Activated CD4-positive, CD25-positive, alpha-beta regulatory T cell treated with anti-CD3 and anti-CD28 coated beads, Interleukin-2, amount 50 U/mL, for 16 hours (primary cell): Measurements from ENCODE around the gene SLC45A3.

Experiments
- DNase-seq: peaks from one replicate; pipeline ENCODE4 v3.0.0-alpha.2; 2020; ENCODE audit warnings: low read depth, low spot score

Gene SLC45A3

DNA sequence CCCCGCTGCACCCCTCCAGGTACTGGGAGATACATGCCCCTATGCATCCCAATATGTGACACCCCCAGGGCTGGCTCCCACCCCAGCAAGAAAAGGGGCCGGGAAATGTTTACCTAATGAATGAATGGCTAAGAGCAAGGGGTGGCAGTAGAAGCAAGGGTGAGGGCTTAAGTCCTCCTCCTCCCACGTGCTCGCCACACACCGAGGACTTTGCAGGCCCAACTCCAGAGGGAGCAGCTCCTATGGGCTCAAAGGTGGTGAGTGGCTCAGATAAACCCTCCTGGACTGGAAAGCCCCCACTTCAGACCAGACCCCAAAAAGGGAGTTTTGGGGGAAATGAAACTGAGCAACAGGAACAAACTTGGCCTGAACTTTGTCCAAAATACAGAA lies 11.4 kb downstream of the SLC45A3 start:
- DNase-seq = no peak

DNA sequence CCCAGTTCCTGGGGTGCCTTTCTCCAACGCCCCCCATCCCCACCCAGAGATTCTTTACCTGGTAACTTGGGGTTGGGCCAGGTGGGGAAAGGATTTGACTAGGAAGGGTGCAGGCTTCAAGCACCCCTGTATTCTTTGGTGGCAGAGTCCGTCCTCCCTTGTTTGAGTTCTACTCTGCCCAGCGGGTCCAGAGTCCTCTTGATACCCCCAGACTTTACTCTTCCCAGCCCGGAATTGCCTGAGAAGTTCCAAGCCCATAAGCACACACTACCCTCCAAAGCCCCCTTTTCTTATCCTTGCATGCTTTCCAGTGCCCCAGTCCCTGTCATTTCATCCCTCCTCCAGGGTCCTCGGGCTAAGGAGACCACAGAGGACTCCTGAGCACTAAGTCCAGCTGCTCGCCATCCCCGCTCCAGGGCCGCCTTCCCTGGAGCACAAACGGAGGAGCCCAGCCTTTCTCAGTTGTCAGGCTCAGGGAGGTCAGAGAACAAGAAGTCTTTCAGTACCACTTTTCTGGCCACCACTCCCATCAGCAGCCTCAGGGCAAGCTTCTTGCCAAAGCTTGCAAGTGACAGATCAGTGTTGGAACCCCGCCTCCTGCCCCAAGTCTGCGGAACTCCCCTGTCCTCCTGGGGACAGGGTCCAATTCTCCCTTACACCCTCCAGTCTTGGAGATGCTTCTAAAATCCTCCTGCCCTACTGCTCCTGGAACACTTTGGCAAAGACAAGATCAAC lies 12.2 kb downstream of the SLC45A3 start:
- DNase-seq = no peak

DNA sequence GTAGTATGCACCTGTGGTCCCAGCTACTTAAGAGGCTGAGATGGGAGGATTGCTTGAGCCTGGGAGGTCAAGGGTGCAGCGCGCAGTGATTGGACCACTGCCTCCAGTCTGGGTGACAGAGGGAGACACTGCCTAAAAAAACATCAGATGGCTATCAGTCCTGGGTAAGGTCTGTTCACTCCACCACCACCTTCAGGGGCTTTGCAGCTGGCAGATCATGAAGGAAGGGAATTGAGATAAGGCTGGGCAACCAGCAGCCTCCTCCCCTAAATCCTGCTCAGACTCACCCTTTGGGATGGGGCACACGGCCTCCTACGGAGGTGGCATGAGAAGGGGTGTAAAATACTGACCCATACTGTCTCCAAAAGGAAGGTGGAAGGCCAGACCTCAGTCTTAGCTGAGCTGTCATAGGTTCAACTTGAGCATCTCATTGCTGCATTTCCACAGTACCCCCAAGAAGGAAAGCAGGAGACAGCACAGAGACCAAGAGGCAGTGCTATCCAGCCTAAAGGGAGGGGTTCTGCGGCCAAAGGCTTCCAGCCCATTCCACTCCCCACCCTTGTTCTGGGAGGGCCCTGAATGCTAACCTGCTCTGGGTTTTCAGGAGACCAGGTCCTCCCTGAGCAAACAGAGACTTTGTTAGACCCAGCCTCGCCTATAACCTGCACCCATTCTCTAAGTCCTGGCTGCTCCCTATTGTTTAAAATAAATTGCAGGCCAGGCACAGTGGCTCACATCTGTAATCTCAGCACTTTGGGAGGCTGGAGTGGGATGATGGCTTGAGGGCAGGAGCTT lies 13.7 kb downstream of the SLC45A3 start:
- DNase-seq = no peak

DNA sequence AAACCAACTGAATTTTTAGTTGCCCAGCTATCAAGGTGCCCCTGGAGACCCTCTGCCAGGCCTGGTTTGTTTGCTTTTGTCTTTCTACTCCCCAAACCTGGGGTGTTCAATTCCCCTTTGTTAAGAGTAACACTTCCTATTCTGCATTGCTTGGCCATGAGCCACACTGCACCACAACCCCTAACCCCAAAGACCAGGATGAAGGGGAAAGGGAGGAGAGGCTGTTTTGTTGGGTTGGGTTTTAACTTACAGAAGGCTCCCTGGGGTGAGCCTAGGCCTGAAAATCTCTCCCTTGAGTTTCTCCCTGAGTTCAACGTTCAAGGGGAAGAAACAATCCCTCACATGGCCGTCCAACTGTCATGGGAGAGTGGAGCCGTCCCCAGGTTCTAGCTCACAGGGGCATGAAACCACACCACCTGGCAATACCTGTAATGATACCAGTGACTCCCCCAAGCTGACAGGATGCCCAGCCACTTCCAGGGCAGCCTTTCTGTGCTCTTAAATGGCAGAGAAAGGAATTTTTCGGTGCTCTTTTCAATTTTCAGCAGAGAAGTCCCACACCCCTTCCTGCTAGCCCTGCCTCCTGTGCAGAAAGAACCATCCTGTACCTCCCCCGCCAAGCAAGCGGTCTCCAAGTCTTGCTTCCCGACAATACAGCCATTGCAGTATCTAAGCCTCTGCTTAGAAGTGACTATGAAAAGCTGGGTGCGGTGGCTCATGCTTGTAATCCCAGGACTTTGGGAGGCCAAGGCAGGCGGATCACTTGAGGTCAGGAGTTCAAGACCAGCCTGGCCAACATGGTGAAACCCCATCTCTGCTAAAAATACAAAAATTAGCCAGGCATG lies 14.9 kb downstream of the SLC45A3 start:
- DNase-seq = no peak

DNA sequence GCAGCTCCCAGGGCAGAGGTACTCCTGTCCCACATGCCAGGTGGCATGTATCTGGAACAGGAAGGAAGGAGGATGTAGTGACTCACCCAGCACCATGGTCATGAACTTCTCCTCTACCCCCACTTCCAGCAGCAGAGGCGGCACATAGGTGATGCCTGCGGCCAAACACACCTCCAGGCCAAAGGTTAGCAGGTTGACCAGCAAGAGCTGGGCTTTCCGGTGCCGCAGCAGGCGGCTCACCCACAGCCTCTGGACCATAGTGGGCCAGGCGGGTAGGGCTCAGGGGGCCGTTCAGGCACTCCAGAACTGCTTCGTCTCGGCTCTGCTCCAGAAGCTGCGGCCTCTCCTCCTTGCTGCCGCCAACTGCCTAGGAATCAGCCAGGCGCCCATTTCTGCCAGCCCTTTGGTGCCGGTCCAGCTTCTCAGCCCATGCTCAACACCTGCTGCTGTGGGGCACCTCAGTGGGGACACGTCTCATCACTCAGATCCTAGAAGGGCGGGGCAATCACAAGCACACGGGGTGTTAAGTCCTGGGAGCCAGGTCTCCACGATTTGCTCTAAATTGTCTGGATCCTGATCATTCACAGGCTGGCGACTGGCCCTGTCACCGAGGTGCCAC lies 15.8 kb downstream of the SLC45A3 start:
- DNase-seq = no peak

DNA sequence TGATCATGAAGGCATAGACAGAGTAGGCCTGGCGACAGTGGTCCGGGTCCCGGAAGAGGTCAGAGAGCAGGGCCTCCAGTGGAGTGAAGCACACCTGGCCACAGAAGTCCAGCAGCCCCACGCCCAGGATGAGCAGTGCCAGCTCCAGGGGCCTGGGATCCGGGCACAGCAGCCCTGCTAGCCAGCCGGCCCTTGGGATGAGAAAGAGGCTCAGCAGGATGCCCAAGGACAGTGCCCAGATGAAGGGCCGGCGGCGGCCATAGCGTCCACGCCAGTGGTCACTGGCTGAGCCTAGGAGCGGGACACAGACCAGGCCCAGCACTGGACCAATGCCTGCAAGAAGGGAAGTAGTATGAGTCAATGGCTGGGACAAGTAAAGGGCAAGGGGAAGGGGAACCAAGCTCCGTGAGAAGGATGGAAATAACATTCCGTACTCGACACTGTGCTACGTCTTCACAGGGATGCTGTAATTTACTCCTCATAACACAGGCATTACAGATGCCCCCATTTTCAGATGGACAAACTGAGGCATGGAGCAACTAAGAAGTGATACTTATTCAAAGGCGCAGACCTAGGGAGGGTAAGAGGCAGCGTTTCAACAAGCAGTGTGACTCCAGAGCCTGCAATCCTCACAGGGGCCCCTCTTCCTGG lies 16.9 kb downstream of the SLC45A3 start:
- no peak for DNase-seq

DNA sequence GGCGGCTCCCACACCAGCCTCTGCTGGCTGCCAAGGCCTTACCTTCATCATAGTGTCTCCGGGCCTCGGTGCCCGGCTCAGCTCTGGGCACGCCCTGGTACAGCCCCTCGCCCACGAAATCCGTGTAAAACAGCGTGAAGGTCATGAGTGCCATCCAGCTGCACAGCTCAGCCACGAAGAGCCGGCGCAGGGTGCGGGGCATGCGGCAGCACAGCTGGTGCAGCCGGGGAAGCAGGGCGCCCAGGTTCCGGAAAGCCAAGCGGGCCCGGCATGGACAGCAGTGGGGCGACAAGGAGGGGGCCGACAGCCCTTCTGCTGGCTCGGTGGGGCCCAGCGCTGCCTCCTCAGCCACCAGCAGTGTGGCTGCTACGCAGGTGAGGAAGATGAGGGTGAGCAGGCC lies 17.5 kb downstream of the SLC45A3 start:
- no peak for DNase-seq

DNA sequence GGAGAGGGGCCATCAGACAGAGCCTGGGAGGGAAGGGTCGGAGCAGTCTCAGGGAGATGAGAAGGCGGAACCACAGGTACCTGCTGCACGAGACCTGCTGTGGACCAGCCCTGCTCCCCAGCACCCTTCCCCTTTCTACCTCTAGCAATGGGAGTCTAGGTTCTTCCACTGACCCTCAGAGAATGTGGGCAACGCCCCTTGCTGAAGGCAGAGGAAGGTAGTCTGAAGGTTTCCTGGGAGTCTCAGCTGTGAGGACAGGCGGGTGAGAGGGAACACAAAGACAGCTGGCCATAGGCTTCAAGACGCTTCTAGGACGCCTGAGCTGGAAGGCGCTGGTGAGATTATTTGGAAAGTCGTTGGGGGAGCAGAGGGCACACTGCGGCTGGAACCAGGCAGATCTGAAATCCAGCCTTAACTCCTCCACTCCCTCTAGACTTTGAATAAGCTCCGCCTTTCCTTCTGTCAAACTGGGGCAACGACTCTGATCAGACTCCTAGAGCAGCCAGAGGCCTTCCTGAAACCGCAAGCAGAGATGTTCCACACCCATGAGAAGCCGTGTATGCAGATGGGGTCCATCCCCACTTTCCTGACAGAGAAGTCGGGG lies 18.1 kb downstream of the SLC45A3 start:
- no peak for DNase-seq

DNA sequence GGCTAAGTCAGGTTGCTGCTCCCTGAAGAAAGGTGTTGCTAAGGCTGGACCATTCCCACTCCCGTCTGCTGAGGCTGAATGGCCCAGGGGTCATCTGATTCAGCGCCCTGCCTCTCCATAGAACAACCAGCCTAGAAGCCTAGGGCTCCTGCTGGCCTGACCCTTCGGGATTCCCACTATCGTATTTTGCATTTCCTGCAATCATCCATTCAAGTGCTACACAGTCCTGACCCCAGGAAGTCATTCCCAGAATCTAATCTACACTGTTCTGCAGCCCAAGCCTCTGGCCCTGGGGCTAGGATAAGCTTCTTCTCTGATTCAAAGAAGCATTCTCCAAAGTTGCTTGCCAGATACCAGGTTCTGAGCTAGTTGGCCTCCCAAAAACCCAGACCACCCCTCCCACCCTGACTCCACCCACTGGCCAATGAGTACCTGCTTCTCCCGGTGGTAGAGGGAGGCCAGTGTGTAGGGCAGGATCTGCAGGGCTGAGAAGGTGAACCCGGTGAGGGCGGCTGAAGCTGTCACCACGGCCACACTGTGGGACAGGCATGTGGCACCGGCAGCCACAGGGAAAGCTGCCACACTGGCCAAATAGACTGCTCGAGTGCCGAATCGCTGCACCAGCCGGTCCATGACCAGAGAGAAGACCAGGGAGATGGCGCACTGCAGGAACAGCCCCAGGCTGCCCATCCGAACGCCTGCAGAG lies 18.7 kb downstream of the SLC45A3 start:
- no peak for DNase-seq

DNA sequence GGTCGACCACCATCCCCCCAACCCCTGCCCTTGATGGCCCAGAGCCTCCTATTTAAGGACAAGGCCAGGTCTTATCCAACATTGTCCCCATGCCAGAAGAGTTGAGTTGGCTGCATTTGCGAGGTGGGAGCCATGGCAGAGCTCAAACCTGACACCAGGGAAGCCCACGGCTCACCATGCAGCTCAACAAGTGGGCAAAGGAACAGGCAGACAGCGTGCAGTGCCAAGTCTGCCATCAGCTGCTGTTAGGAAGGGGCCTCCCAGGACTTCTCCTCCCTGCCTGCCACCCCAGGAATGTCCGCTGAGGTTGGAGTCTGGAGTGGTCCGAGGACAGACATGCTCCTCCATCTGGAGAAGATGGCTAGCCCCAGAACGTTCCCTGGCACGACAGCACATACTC lies 19.9 kb downstream of the SLC45A3 start:
- no peak for DNase-seq

DNA sequence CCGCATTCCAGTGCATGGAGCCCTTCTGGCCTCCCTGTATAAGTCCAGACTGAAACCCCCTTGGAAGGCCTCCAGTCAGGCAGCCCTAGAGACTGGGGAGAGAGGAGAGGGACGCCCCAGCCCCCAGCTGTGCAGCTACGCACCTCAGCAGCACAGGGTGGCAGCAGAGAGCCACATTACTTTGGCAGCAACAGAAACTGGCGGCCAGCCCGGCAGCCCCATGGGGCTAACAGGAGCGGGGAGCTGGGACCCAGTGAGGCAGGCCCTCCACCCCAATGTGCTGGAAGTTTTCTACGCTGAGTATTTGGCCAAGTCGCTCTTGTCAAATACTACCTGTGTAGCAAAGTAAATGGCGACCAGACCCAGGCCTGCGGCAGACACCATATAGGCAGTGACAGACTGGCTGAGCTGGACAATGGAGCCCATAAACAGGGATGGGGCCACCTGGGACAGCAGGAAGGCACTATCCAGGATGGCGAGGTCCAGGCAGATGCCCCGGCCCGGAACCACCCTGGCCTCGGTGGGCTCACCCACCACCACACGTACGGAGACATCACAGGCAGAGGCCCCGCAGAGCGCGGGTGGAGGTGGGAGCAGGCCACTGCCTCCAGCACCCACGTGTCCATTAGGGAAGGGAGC lies 21.2 kb downstream of the SLC45A3 start:
- DNase-seq = peak; percentile 36

DNA sequence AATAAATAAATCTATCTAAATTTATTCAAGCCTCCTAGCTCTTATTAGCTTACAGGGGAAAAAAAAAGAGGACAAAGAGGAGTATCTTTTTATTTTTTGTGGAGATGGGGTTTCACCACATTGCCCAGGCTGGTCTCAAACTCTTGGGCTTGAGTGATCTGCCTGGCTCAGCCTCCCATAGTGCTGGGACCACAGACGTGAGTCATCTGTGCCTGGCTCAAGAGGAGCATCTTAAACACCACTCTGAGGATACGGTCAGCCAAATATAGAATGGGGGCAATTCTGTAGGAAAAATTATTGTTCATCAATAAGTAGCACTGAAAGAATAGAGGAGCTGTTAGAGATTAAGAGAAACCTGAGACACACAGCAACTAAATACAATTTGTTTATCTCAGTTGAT lies 24.1 kb downstream of the SLC45A3 start:
- no peak for DNase-seq

DNA sequence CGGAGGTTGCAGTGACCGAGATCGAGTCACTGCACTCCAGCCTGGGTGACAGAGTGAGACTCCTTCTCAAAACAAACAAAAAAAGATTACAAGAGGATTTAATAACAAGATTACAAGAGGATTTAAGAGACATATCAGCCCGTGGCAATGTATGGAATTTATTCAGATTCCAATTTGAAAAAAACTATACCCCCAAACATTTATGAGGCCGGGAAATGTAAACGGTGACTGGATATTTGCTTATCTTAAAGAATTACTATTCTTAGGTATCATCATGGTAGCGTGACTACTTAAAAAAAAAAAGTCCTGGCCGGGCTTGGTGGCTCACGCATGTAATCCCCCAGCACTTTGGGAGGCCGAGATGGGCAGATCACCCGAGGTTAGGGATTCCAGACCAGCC lies 27.3 kb downstream of the SLC45A3 start:
- DNase-seq = no peak

DNA sequence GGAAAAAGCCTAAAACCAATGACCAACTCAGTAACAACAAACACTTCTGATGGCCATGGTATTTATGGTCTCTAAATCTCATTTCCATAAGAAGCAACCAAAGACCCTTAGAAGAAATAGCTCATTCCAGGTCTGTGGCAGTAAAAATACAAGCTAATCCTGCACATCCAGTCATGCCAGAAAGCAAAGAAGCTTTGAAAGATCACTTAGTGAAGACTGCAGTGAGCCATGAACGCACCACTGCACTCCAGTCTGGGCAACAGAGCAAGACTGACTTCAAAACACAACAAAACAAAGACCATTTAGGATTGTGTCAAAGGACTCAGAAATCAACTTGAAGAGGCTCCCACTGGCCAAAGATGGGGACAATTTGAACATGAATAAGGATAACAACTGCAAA lies 30.1 kb downstream of the SLC45A3 start:
- no peak for DNase-seq

DNA sequence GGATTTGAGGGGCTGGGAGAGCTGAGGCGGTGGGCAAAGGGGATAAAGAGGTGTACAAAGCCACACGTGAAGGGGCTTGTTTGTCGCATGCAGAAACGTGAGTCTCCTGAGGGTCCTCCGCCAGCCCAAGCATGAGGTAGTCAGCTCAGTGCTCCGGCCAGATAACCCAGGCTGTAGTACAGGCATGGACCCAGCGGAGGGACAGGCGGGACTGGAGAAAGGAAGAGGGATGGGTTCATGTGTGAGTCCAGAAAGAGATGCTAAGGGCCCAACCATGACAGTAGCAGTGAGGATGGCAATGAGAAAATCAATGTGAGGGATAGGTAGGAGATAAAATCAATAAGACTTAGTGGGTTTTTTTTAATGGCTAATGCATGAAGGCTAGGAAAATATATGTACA lies 34.8 kb downstream of the SLC45A3 start:
- no peak for DNase-seq

DNA sequence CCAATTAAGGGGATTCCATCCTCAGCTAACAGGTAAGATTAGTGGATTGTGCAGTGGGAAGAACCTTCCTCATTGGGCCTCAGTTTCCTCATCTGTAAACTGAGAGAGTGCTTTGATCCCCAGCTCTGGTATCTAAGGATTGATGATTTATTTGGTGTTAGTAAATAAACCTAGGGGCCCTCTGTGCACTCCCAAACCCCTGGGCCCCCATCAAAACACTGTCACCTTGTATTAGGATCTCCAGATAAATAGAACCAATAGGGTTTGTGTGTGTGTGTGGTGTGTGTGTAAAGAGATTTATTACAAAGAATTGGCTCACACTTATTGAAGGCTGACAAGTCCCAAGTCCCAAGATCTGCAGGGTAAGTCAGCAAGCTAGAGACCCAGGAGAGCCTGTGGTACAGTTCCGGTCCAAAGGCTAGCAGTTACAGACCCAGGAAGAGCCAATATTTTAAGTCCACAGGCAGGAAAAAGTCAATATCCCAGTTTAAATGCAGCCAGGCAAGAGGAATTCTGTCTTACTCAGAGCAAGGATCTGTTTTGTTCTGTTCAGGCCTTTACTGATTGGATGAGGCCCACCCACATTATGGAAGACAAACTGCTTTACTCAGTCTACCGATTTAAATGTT lies 37.5 kb downstream of the SLC45A3 start:
- no peak for DNase-seq

DNA sequence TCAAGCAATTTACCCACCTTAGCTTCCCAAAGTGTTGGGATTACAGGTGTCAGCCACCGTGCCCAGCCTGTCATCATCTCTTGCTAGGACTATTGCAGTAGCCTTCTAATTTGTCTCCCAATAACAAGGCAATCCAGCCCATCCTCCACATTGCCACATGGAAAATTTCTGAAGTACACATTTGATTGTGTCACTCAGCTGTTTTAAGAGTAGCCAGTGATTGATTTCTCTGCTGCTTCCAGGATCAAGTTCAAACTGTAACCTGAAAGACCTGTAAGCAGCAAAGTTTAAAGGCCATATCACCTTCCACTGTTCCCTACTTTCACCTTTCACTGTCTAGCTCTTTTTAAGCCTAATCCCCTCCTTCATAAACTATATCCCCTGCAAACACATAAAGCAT lies 40.7 kb downstream of the SLC45A3 start:
- no peak for DNase-seq

DNA sequence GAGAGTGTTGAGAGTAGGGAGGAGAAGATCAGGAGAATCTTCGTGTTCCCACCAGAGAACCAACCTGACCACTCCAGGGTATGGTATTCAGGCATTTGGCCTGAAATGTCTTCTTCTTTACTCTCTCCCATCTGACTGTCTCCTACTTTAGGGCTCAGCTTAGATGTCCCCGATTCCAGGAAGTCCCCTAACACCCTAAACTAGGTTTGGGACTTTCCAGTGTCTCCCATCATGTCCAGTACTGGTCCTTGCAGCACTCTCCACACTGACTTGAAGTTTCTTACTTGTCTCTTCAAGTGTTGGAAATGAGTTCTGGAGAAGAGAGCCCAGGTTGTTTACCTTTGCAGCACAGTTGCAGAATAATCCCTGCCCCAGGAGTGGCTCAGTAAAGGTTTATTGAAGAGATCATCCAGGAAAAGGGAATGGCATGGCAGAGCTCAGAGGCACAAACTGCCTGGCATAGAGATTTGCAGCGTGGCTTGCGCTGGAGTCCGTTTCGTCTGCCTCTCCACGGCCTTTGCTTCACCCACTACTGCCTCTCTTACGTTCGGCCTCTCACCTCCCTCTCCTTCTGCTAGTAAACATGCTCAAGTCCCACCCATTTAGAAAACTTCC lies 42.3 kb downstream of the SLC45A3 start:
- no peak for DNase-seq

DNA sequence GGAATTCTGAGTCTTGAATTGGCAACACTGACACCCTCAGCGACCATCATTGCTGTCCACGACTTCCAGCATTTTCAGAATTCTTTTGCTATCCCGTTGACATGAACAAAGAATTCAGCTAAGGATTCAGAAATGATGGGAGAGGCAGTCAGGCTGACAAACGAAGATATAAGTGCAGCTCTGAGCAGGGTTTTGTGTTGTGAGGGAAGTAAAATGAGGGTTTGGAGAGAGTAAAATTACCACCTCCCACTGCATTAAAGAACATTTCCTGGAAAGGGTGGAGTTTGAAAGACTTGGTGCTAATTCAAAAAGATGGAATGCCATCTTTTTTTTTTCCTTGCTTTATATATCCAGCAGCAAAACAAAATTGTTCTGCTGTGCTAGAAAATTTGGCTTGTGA lies 43.6 kb downstream of the SLC45A3 start:
- DNase-seq = no peak
